NOMO-1 treated with DMSO at 0.1 percent for 48 hours (cell line): ENCODE data around the gene TMEM106C.
"Not testable (repeated sequence)": the region's sequence is repeated elsewhere in the genome, so short reads cannot be mapped to it uniquely, and the experiment has no call there.

ENCODE experiments used
- DNase-seq: peaks from one replicate; lab custom pipeline; 2025; ENCODE audit not compliant: unreplicated experiment; lab: John Stamatoyannopoulos, UW

TMEM106C gene

GRCh38 chr12:47949441-47950341 is 13.7 kb upstream of the TMEM106C start:
- DNase-seq = peak; percentile 50

GRCh38 chr12:47950856-47951468 is 12.4 kb upstream of the TMEM106C start:
- no peak for DNase-seq

GRCh38 chr12:47954058-47954457 is 9.3 kb upstream of the TMEM106C start:
- no peak for DNase-seq

- DNase-seq = no peak
Observed at GRCh38 chr12:47954467-47955045, 8.8 kb upstream of the TMEM106C start.

GRCh38 chr12:47955059-47955458 is 8.3 kb upstream of the TMEM106C start:
- DNase-seq = no peak

- not testable (repeated sequence) for DNase-seq
Observed at GRCh38 chr12:47957671-47958070, 5.7 kb upstream of the TMEM106C start.

- no peak for DNase-seq
Observed at GRCh38 chr12:47962198-47962597, 1.2 kb upstream of the TMEM106C start.

GRCh38 chr12:47964106-47964728 is 821 bp downstream of the TMEM106C start:
- peak; percentile 18 for DNase-seq

- DNase-seq = no peak
Observed at GRCh38 chr12:47965581-47965980, 2.2 kb downstream of the TMEM106C start.

GRCh38 chr12:47967461-47968321 is 4.3 kb downstream of the TMEM106C start:
- DNase-seq = no peak

GRCh38 chr12:47969845-47970244 is 6.4 kb downstream of the TMEM106C start:
- DNase-seq = no peak

GRCh38 chr12:47970843-47971242 is 7.4 kb downstream of the TMEM106C start:
- DNase-seq = no peak

GRCh38 chr12:47972895-47973294 is 9.5 kb downstream of the TMEM106C start:
- DNase-seq = no peak

- DNase-seq = no peak
Observed at GRCh38 chr12:47973870-47974269, 10.5 kb downstream of the TMEM106C start.

GRCh38 chr12:47975036-47975620 is 11.7 kb downstream of the TMEM106C start:
- DNase-seq = no peak

GRCh38 chr12:47975816-47976215 is 12.4 kb downstream of the TMEM106C start:
- no peak for DNase-seq

GRCh38 chr12:47977046-47977771 is 13.8 kb downstream of the TMEM106C start:
- DNase-seq = no peak

GRCh38 chr12:47977772-47978597 is 14.6 kb downstream of the TMEM106C start:
- no peak for DNase-seq

- DNase-seq = no peak
Observed at GRCh38 chr12:47978598-47978873, 15.1 kb downstream of the TMEM106C start.
